K562 (cell line): ENCODE measurements around the gene OSGIN1. TPM values are rescaled to one million over a fixed set of nuclear protein-coding genes. Genes with fewer than 3 reads are reported as not detected.

ENCODE experiments used
- BDP1 ChIP-seq: IDR thresholded peaks from 3 replicates; pipeline ENCODE4 v1.6.1; 2011; ENCODE audit not compliant: insufficient read length, insufficient read depth
- CBFB ChIP-seq: sonication (generic); formaldehyde crosslinking; IDR thresholded peaks from 2 replicates; pipeline ENCODE4 v1.4.0; 2020; ENCODE audit warnings: mild to moderate bottlenecking, missing genetic modification reagents
- CREM ChIP-seq: IDR thresholded peaks from 2 replicates; pipeline ENCODE4 v1.6.1; 2014; ENCODE audit warnings: antibody characterized with exemption, low read depth
- HIVEP1 ChIP-seq: fragments of 250-450 bp; sonication (Bioruptor Pico); IDR thresholded peaks from 2 replicates; pipeline ENCODE4 v1.4.0; 2020; ENCODE audit warnings: mild to moderate bottlenecking
- HNRNPK ChIP-seq: fragments of 200-400 bp; formaldehyde crosslinking; IDR thresholded peaks from one replicate; pipeline ENCODE4 v1.6.1; 2018; ENCODE audit warnings: mild to moderate bottlenecking, low read depth, low read length; ENCODE audit not compliant: poor library complexity, severe bottlenecking
- KHSRP ChIP-seq: fragments of 450-650 bp; IDR thresholded peaks from 2 replicates; pipeline ENCODE4 v1.6.1; 2017
- MIER1 ChIP-seq: fragments of 450-650 bp; IDR thresholded peaks from 2 replicates; pipeline ENCODE4 v1.6.1; 2016; ENCODE audit warnings: antibody characterized with exemption, mild to moderate bottlenecking, low read depth
- NCOA4 ChIP-seq: fragments of 450-650 bp; IDR thresholded peaks from 2 replicates; pipeline ENCODE4 v1.6.1; 2018; ENCODE audit warnings: mild to moderate bottlenecking; ENCODE audit not compliant: partially characterized antibody
- PHB2 ChIP-seq: fragments of 450-650 bp; IDR thresholded peaks from 2 replicates; pipeline ENCODE4 v1.6.1; 2017; ENCODE audit warnings: low read depth
- PREB ChIP-seq: sonication (generic); formaldehyde crosslinking; IDR thresholded peaks from 2 replicates; pipeline ENCODE4 v1.8.1; 2023; ENCODE audit warnings: mild to moderate bottlenecking, missing genetic modification reagents
- ZEB2 ChIP-seq: fragments of 450-650 bp; IDR thresholded peaks from 2 replicates; pipeline ENCODE4 v1.6.1; 2016
- ZFP30 ChIP-seq: fragments of 250-450 bp; sonication (Bioruptor Pico); IDR thresholded peaks from 2 replicates; pipeline ENCODE4 v1.8.0; 2022; ENCODE audit warnings: moderate library complexity, mild to moderate bottlenecking, inconsistent platforms, borderline replicate concordance
- ZNF239 ChIP-seq: fragments of 250-450 bp; sonication (Bioruptor Pico); IDR thresholded peaks from 2 replicates; pipeline ENCODE4 v1.4.0; 2020; ENCODE audit warnings: mild to moderate bottlenecking
- ZNF561 ChIP-seq: fragments of 450-650 bp; formaldehyde crosslinking; conservative IDR thresholded peaks from 2 replicates; pipeline ENCODE4 v1.4.0; 2020; ENCODE audit warnings: mild to moderate bottlenecking, moderate library complexity
- ZNF57 ChIP-seq: fragments of 450-650 bp; formaldehyde crosslinking; IDR thresholded peaks from 2 replicates; pipeline ENCODE4 v1.4.0; 2020; ENCODE audit warnings: mild to moderate bottlenecking, moderate library complexity
- ZNF589 ChIP-seq: fragments of 200-800 bp; sonication (Bioruptor generic); IDR thresholded peaks from 2 replicates; pipeline ENCODE4 v1.6.1; 2016; ENCODE audit warnings: low read depth, missing genetic modification characterization, missing compliant biosample characterization
- ZNF655 ChIP-seq: fragments of 250-450 bp; sonication (Bioruptor Pico); IDR thresholded peaks from 2 replicates; pipeline ENCODE4 v1.5.0; 2021
- polyA plus RNA-seq, 8 experiments: library from polyadenylated mRNA; depleted of rRNA in 4 of 8; stranded (reverse) in 5 of 8; unstranded in 3 of 8; fragments of >200 nt; fragmentation: Nextera tagmentation in 2 of 8; fragmentation: Illumina TruSeq in 1 of 8; extraction: Ambion mirVana in 2 of 8; extraction: Trizol in 1 of 8; gene quantifications; 2 replicates each; pipeline versions ENCODE4 v1.2.1 to v1.2.3, GENCODE V29; 2011 to 2014; ENCODE audit warnings: inconsistent platforms in 1 of 8, missing spikeins in 1 of 8
- total RNA-seq, 7 experiments: library from RNA; depleted of rRNA in 6 of 7; stranded (reverse); fragments of >200 nt in 6 of 7; fragmentation: Illumina TruSeq in 2 of 7; extraction: Trizol in 2 of 7; gene quantifications; 2 replicates each; pipeline versions ENCODE4 v1.2.1 to v1.2.3, GENCODE V29; 2011 to 2021; ENCODE audit warnings: low replicate concordance in 1 of 7
- TF ChIP-seq, protein P1 (sequence below), 3 experiments: fragments of 200-800 bp in 1 of 3; sonication (Bioruptor generic) in 1 of 3; sonication (generic) in 1 of 3; formaldehyde crosslinking in 1 of 3; IDR thresholded peaks; 2 replicates each; pipeline versions ENCODE4 v1.6.1 to v1.8.0; 2016 to 2022; ENCODE audit warnings: mild to moderate bottlenecking in 2 of 3, missing compliant biosample characterization in 2 of 3, missing genetic modification characterization in 2 of 3, missing genetic modification reagents in 1 of 3
- TF ChIP-seq, protein P2 (sequence below): conservative IDR thresholded peaks from 2 replicates; pipeline ENCODE4 v1.6.1; 2011; ENCODE audit warnings: low read depth, mild to moderate bottlenecking, low read length; ENCODE audit not compliant: control insufficient read depth
- TF ChIP-seq, protein P3 (sequence below): IDR thresholded peaks from 2 replicates; pipeline ENCODE4 v1.6.1; 2012; ENCODE audit warnings: low read depth, low read length, improper control_type of control experiment, borderline replicate concordance
- TF ChIP-seq, protein P4 (sequence below), 2 experiments: fragments of 450-650 bp; IDR thresholded peaks; 2 replicates each; pipeline ENCODE4 v1.6.1; 2016

Gene OSGIN1
- total and polyA plus RNA-seq, 9 of the 15 experiments (the other 6 are each of a cell fraction or from before 2014, with no cell fraction given) = 0.03 to 3.6 (median 1.6) TPM

DNA sequence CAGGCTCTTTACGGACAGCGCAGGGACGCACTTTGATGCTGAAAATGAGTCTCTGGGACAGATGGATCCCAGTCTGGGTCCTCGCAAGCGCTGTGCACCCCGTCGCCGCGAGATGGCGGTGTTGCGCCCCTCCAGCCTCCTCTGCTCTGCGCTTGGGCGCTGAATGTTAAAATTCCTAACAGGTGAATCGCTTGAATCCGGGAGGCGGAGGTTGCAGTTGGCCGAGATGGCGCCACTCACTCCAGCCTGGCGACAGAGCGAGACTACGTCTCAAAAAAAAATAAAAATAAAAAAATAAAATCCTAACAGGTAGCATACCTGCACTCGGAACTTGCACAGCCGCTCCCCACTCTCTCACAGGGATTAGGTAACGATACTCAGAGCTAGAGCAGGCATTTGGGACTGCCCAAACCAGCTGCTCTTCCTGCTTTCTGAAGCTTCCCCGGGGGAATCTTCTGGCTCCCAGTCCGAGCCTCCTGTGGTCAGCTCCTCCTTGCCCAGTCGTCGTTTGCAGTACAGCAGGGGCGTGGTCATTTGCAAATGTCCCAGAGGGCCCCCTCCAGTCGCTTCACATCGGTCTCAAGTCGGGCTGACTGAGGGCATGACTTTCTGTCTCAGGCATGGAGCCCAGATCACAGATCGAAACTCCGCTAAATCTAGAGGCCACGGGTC, 26.2 kb upstream of the OSGIN1 start (continued):
- TF ChIP-seq PREB = no peak
- TF ChIP-seq ZNF589 (CRISPR knock-in tag) = no peak
- no peak for TF ChIP-seq ZNF239
- TF ChIP-seq, protein P1, sequence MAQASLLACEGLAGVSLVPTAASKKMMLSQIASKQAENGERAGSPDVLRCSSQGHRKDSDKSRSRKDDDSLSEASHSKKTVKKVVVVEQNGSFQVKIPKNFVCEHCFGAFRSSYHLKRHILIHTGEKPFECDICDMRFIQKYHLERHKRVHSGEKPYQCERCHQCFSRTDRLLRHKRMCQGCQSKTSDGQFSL (CRISPR knock-in tag; IDR thresholded peaks at IDR 0.05) = no peak
- TF ChIP-seq, protein P1 (tag; IDR thresholded peaks at IDR 0.05) = no peak
- TF ChIP-seq, protein P2, sequence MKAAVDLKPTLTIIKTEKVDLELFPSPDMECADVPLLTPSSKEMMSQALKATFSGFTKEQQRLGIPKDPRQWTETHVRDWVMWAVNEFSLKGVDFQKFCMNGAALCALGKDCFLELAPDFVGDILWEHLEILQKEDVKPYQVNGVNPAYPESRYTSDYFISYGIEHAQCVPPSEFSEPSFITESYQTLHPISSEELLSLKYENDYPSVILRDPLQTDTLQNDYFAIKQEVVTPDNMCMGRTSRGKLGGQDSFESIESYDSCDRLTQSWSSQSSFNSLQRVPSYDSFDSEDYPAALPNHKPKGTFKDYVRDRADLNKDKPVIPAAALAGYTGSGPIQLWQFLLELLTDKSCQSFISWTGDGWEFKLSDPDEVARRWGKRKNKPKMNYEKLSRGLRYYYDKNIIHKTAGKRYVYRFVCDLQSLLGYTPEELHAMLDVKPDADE = 0 out of 2 replicates have a peak, but pooled peaks have one; percentile 44
- TF ChIP-seq CREM = peak; percentile 30; the same call in 1 of the 2 replicates
- no peak for TF ChIP-seq ZNF561
- no peak for TF ChIP-seq ZFP30 (CRISPR knock-in tag)
- TF ChIP-seq PHB2 = no peak
- no peak for TF ChIP-seq CBFB (CRISPR knock-in tag)
- TF ChIP-seq HIVEP1 (CRISPR knock-in tag) = no peak
- TF ChIP-seq HNRNPK = no peak
- no peak for TF ChIP-seq ZNF655 (CRISPR knock-in tag)
- TF ChIP-seq, protein P3, sequence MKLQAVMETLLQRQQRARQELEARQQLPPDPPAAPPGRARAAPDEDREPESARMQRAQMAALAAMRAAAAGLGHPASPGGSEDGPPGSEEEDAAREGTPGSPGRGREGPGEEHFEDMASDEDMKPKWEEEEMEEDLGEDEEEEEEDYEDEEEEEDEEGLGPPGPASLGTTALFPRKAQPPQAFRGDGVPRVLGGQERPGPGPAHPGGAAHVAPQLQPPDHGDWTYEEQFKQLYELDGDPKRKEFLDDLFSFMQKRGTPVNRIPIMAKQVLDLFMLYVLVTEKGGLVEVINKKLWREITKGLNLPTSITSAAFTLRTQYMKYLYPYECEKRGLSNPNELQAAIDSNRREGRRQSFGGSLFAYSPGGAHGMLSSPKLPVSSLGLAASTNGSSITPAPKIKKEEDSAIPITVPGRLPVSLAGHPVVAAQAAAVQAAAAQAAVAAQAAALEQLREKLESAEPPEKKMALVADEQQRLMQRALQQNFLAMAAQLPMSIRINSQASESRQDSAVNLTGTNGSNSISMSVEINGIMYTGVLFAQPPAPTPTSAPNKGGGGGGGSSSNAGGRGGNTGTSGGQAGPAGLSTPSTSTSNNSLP = no peak
- TF ChIP-seq BDP1 = no peak
- no peak for TF ChIP-seq NCOA4
- no peak for TF ChIP-seq KHSRP
- TF ChIP-seq, protein P4, sequence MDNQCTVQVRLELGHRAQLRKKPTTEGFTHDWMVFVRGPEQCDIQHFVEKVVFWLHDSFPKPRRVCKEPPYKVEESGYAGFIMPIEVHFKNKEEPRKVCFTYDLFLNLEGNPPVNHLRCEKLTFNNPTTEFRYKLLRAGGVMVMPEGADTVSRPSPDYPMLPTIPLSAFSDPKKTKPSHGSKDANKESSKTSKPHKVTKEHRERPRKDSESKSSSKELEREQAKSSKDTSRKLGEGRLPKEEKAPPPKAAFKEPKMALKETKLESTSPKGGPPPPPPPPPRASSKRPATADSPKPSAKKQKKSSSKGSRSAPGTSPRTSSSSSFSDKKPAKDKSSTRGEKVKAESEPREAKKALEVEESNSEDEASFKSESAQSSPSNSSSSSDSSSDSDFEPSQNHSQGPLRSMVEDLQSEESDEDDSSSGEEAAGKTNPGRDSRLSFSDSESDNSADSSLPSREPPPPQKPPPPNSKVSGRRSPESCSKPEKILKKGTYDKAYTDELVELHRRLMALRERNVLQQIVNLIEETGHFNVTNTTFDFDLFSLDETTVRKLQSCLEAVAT (IDR thresholded peaks at IDR 0.05) = no peak
- TF ChIP-seq ZEB2 = peak; percentile 61; the same call in 1 of the 2 replicates
- TF ChIP-seq MIER1 = no peak
- TF ChIP-seq ZNF57 (CRISPR knock-in tag) = no peak
